Measurements from ENCODE around the gene LMF1. TPM values are rescaled to one million over a fixed set of nuclear protein-coding genes. Genes with fewer than 3 reads are reported as not detected.

The LMF1 gene
- total RNA-seq, 1 donor from 2014 or later = 2.1 TPM

- H3K4me3 ChIP-seq (ENCODE audit: low read depth, low read length) = no peak overlapping the region
- no peaks in the 10 kb centered on the region for H3K36me3 ChIP-seq (ENCODE audit: control insufficient read depth, insufficient read depth, low read length)
- no peak for FAIRE-seq
- no peak for DNase-seq (ENCODE audit: low read depth)
- no peak for TF ChIP-seq CTCF (IDR thresholded peaks at IDR 0.05; ENCODE audit: insufficient read depth, low read length, severe bottlenecking)
- no peaks in the 10 kb centered on the region for H3K27me3 ChIP-seq (ENCODE audit: control insufficient read depth, insufficient read depth, low read length)
These were observed 18.6 kb upstream of the LMF1 start for GRCh38 chr16:989354-989814.

- Histone ChIP-seq H3K36me3 (ENCODE audit: control insufficient read depth, insufficient read depth, low read length) (no peaks in the 10 kb centered on the region), H3K27me3 (ENCODE audit: control insufficient read depth, insufficient read depth, low read length) (no peaks in the 10 kb centered on the region), H3K4me3 (ENCODE audit: low read depth, low read length) (no peak overlapping the region)
- DNase-seq (ENCODE audit: low read depth) (no peak), FAIRE-seq (no peak)
- TF ChIP-seq CTCF (IDR thresholded peaks at IDR 0.05; ENCODE audit: insufficient read depth, low read length, severe bottlenecking) = no peak
These were observed 17.9 kb upstream of the LMF1 start for GRCh38 chr16:988471-989353.

- FAIRE-seq (no peak), DNase-seq (ENCODE audit: low read depth) (no peak)
- Histone ChIP-seq H3K27me3 (ENCODE audit: control insufficient read depth, insufficient read depth, low read length) (peaks cover 2% of the 10 kb centered on the region), H3K4me3 (ENCODE audit: low read depth, low read length) (no peak overlapping the region), H3K36me3 (ENCODE audit: control insufficient read depth, insufficient read depth, low read length) (no peaks in the 10 kb centered on the region)
- TF ChIP-seq CTCF (IDR thresholded peaks at IDR 0.05; ENCODE audit: insufficient read depth, low read length, severe bottlenecking) = no peak
These were observed 17.1 kb upstream of the LMF1 start for GRCh38 chr16:987906-988305.

GRCh38 chr16:986925-987582, 16.3 kb upstream of the LMF1 start:
- FAIRE-seq = no peak
- Histone ChIP-seq H3K4me3 (ENCODE audit: low read depth, low read length) (no peak overlapping the region), H3K27me3 (ENCODE audit: control insufficient read depth, insufficient read depth, low read length) (peaks cover 8% of the 10 kb centered on the region), H3K36me3 (ENCODE audit: control insufficient read depth, insufficient read depth, low read length) (no peaks in the 10 kb centered on the region)
- no peak for DNase-seq (ENCODE audit: low read depth)
- no peak for TF ChIP-seq CTCF (IDR thresholded peaks at IDR 0.05; ENCODE audit: insufficient read depth, low read length, severe bottlenecking)

GRCh38 chr16:986411-986810, 15.6 kb upstream of the LMF1 start:
- FAIRE-seq (no peak), DNase-seq (ENCODE audit: low read depth) (no peak)
- no peak for TF ChIP-seq CTCF (IDR thresholded peaks at IDR 0.05; ENCODE audit: insufficient read depth, low read length, severe bottlenecking)
- Histone ChIP-seq H3K27me3 (ENCODE audit: control insufficient read depth, insufficient read depth, low read length) (peaks cover 8% of the 10 kb centered on the region), H3K4me3 (ENCODE audit: low read depth, low read length) (no peak overlapping the region), H3K36me3 (ENCODE audit: control insufficient read depth, insufficient read depth, low read length) (no peaks in the 10 kb centered on the region)
